K562 (cell line): Measurements from ENCODE around the gene CBX2.
A peak's percentile ranks its signal among the peaks of the same experiment; 100 is the strongest.

Experiments used
- CREB1 ChIP-seq, 2 experiments: sonication (generic) in 1 of 2; formaldehyde crosslinking in 1 of 2; IDR thresholded peaks; 2 replicates each; pipeline versions ENCODE4 v1.6.1 to v1.8.0; 2012 to 2022; ENCODE audit warnings: inconsistent platforms in 1 of 2, mild to moderate bottlenecking in 1 of 2, missing genetic modification reagents in 1 of 2, moderate library complexity in 1 of 2
- CTCF ChIP-seq, 3 experiments: IDR thresholded peaks in 2 of 3; conservative IDR thresholded peaks in 1 of 3; 2 replicates each; pipeline ENCODE4 v1.5.1; 2011 to 2012; ENCODE audit warnings: low read length in 3 of 3, mild to moderate bottlenecking in 3 of 3, control low read depth in 2 of 3, improper control_type of control experiment in 1 of 3, inconsistent platforms in 1 of 3, low read depth in 1 of 3, mixed read lengths in 1 of 3, moderate library complexity in 1 of 3; ENCODE audit not compliant: insufficient read depth in 2 of 3
- EP300 ChIP-seq: IDR thresholded peaks from 2 replicates; pipeline ENCODE4 v1.6.1; 2012; ENCODE audit warnings: low read length, improper control_type of control experiment
- ETV1 ChIP-seq: fragments of 450-650 bp; conservative IDR thresholded peaks from 2 replicates; pipeline ENCODE4 v1.6.1; 2016; ENCODE audit warnings: missing genetic modification characterization, control low read depth, low read depth, missing compliant biosample characterization
- EZH2 ChIP-seq: IDR thresholded peaks from 2 replicates; pipeline ENCODE4 v1.6.1; 2012; ENCODE audit warnings: low read depth, mild to moderate bottlenecking, inconsistent platforms, low read length, borderline replicate concordance
- GABPA ChIP-seq: fragments of 200-800 bp; sonication (Bioruptor generic); conservative IDR thresholded peaks from 2 replicates; pipeline ENCODE4 v1.6.1; 2016; ENCODE audit warnings: low read depth, missing genetic modification characterization, missing compliant biosample characterization
- JUND ChIP-seq, 2 experiments: IDR thresholded peaks; 2 replicates in 1 of 2; 3 replicates in 1 of 2; pipeline ENCODE4 v1.6.1; 2011; ENCODE audit warnings: borderline replicate concordance in 2 of 2, low read depth in 2 of 2, low read length in 2 of 2, improper control_type of control experiment in 1 of 2, missing biosample characterization in 1 of 2, missing genetic modification characterization in 1 of 2, missing genetic modification reagents in 1 of 2
- POLR2A ChIP-seq: fragments of 450-650 bp; conservative IDR thresholded peaks from 2 replicates; pipeline ENCODE4 v1.6.1; 2016
- TCF7 ChIP-seq: sonication (generic); IDR thresholded peaks from 2 replicates; pipeline ENCODE4 v1.6.1; 2016; ENCODE audit warnings: antibody characterized with exemption, borderline replicate concordance
- USF2 ChIP-seq: sonication (generic); formaldehyde crosslinking; IDR thresholded peaks from 2 replicates; pipeline ENCODE4 v1.5.0; 2020; ENCODE audit warnings: missing genetic modification reagents
- ZC3H11A ChIP-seq: IDR thresholded peaks from 2 replicates; pipeline ENCODE4 v1.6.1; 2012; ENCODE audit warnings: low read depth, low read length, improper control_type of control experiment
- ZNF133 ChIP-seq: fragments of 250-450 bp; sonication (Bioruptor Pico); IDR thresholded peaks from 2 replicates; pipeline ENCODE4 v1.4.0; 2020; ENCODE audit warnings: mild to moderate bottlenecking

- no peak for TF ChIP-seq EZH2
- no peak for TF ChIP-seq ZC3H11A
- no peak for TF ChIP-seq ZNF133 (CRISPR knock-in tag)
- no peak for TF ChIP-seq CREB1 (IDR thresholded peaks at IDR 0.05)
- no peak for TF ChIP-seq CREB1 (CRISPR knock-in tag; IDR thresholded peaks at IDR 0.05)
- peak; percentile 58; the same call in 1 of the 2 replicates for TF ChIP-seq USF2 (CRISPR knock-in tag)
- no peak for TF ChIP-seq ETV1
- no peak for TF ChIP-seq EP300
- no peak for TF ChIP-seq CTCF (IDR thresholded peaks at IDR 0.05 in 2 of 3, conservative IDR thresholded peaks at IDR 0.05 in 1 of 3; ENCODE audit: insufficient read depth in 2 of 3, low read depth in 1 of 3, low read length in 3 of 3)
- TF ChIP-seq TCF7: no peak
- no peak for TF ChIP-seq POLR2A
- TF ChIP-seq GABPA (tag): no peak
- no peak for TF ChIP-seq JUND (IDR thresholded peaks at IDR 0.05; ENCODE audit: borderline replicate concordance, low read depth, low read length)
- no peak for TF ChIP-seq JUND (tag; IDR thresholded peaks at IDR 0.05; ENCODE audit: borderline replicate concordance, low read depth, low read length)
Observed at GRCh38 chr17:79749156-79749815, 28.7 kb upstream of the CBX2 start.
